Left ventricle myocardium inferior (tissue), 1 donor: ENCODE measurements around the gene PI4K2B. TPM values are rescaled to one million over a fixed set of nuclear protein-coding genes. Genes with fewer than 3 reads are reported as not detected.

Experiments used
- DNase-seq: peaks from one replicate; pipeline ENCODE4 v3.0.0-alpha.2; 2020
- H3K27ac ChIP-seq: fragments of 200-600 bp; replicated peaks from 2 replicates; pipeline ENCODE4 v1.8.0; 2021
- H3K27me3 ChIP-seq: fragments of 200-600 bp; 2 replicates; pipeline ENCODE4 v1.8.0; 2021; ENCODE audit warnings: low read depth
- H3K36me3 ChIP-seq: fragments of 200-600 bp; 2 replicates; pipeline ENCODE4 v1.8.0; 2021
- H3K4me1 ChIP-seq: fragments of 200-600 bp; 2 replicates; pipeline ENCODE4 v1.8.0; 2021
- H3K4me3 ChIP-seq: fragments of 200-600 bp; 2 replicates; pipeline ENCODE4 v1.8.0; 2021; ENCODE audit warnings: mild to moderate bottlenecking, moderate library complexity
- H3K9me3 ChIP-seq: fragments of 200-600 bp; replicated peaks from 2 replicates; pipeline ENCODE4 v1.8.0; 2021
- CTCF ChIP-seq: fragments of 200-600 bp; IDR thresholded peaks from 2 replicates; pipeline ENCODE4 v1.8.0; 2021; ENCODE audit warnings: antibody characterized with exemption, mild to moderate bottlenecking, borderline replicate concordance
- intact Hi-C: fragments of 100-400 bp; cut with micrococcal nuclease; formaldehyde crosslinking; loops from one replicate; pipeline ENCODE4 v1.11.0; 2022
- total RNA-seq: library from RNA; stranded (reverse); fragmentation: NEBNext Ultra II Directional; extraction: Animal tissue kit (Norgen Biotek cat#: 25700); gene quantifications from one replicate; pipeline ENCODE4 v1.2.1, GENCODE V29; 2021
- donor health status: DM: no; HTN: yes; CAD: no; lungs with severe emphysema.

Gene PI4K2B
- total RNA-seq, 1 donor from 2014 or later, result 2.3 TPM

GRCh38 chr4:25310066-25310802, 76.4 kb downstream of the PI4K2B start:
- DNase-seq, result no peak
- no peaks in the 10 kb centered on the region for H3K9me3 ChIP-seq
- intact Hi-C loops, result no loop called here
- H3K4me1 ChIP-seq, result peaks cover 12% of the 10 kb centered on the region
- TF ChIP-seq CTCF, result no peak
- H3K36me3 ChIP-seq, result peaks cover 6% of the 10 kb centered on the region
- no peak overlapping the region for H3K27ac ChIP-seq
- H3K27me3 ChIP-seq, result no peaks in the 10 kb centered on the region
- no peak overlapping the region for H3K4me3 ChIP-seq

- Histone ChIP-seq H3K27me3 (no peaks in the 10 kb centered on the region), H3K9me3 (no peaks in the 10 kb centered on the region), H3K27ac (no peak overlapping the region), H3K36me3 (peaks cover 11% of the 10 kb centered on the region), H3K4me1 (peaks cover 12% of the 10 kb centered on the region), H3K4me3 (no peak overlapping the region)
- TF ChIP-seq CTCF, result no peak
- no peak for DNase-seq
- intact Hi-C loops, result no loop called here
Measured at GRCh38 chr4:25310803-25311166, 77.0 kb downstream of the PI4K2B start.

DNA sequence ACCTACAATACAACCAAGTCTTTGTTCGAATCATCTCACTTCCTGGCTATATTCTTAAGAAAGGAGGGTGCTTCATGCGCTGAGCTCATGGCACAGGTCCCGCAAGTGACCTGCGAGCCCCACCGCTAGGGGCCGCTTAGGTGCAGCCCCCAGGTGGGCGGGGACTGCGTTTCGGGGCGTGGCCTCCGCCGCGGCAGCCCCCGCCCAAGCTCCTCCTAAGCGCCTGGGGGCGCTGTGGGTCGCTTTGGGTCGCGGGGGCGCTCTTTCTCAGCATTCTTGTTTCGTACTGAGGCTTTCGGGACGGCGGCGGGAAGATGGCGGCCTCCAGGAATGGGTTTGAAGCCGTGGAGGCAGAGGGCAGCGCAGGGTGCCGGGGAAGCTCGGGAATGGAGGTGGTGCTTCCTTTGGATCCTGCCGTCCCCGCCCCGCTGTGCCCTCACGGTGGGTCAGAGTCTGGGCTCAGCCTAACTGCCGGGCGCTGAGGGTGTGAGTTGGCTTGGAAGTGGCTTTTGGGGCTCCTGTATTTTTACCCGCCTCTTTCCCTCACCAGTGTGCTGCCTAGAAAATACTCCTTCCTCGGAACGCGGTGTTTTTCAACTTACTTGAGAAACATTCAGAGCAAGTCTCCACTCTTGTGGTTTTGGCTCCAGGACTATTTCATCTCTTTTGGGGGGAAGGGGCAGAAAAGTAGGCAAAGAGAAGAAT, 78.8 kb downstream of the PI4K2B start, which contains the start of gene ZCCHC4:
Gene ZCCHC4 (plus strand): TSS at position 279 of the 705 bp plus-strand sequence. CDS start 36 bp downstream, at position 315.
- Histone ChIP-seq H3K27me3 (no peaks in the 10 kb centered on the region), H3K4me1 (peaks cover 12% of the 10 kb centered on the region), H3K4me3 (peak within 1 kb of the TSS; percentile 80), H3K36me3 (peaks cover 19% of the 10 kb centered on the region), H3K9me3 (no peaks in the 10 kb centered on the region), H3K27ac (peak within 1 kb of the TSS; percentile 76)
- peak; percentile 95 for TF ChIP-seq CTCF
- intact Hi-C loops, result no loop called here
- peak; percentile 90 for DNase-seq

DNA sequence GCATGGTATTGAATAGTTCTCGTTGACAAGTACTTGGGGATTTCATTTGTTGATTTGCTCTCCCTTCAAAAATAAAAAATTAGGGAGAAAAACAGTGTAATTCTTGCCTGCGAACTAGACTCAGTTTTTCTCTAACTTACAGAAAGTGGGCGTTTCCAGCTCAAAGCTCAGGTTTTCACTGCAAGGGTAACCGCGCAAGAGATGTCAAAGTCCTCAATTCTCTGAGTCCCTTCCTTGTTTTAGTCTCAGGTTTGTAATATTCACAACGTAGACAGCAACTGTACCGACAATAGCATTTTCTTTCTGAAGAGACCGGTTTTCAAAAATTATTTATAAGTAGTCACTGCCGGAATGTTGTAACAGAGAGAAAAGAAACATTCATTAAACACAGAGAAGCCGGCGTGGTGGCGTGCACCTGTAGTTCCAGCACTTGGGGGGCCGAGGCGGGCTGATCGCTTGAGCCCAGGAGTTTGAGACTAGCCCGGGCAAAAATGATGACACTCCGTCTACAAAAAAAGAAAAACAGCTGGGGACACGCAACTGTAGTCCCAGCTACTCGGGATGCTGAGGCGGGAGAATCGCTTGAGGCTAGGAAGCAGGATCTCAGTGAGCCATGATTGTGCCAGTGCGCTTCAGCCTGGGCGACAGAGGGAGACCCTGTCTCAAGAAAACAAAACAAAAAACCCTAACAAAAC, 79.5 kb downstream of the PI4K2B start:
- TF ChIP-seq CTCF, result no peak
- no peaks in the 10 kb centered on the region for H3K27me3 ChIP-seq
- intact Hi-C loops, result no loop called here
- DNase-seq, result no peak
- H3K27ac ChIP-seq, result peak overlapping the region; percentile 76
- H3K36me3 ChIP-seq, result peaks cover 25% of the 10 kb centered on the region
- peak overlapping the region; percentile 80 for H3K4me3 ChIP-seq
- H3K9me3 ChIP-seq, result no peaks in the 10 kb centered on the region
- peaks cover 12% of the 10 kb centered on the region for H3K4me1 ChIP-seq

DNA sequence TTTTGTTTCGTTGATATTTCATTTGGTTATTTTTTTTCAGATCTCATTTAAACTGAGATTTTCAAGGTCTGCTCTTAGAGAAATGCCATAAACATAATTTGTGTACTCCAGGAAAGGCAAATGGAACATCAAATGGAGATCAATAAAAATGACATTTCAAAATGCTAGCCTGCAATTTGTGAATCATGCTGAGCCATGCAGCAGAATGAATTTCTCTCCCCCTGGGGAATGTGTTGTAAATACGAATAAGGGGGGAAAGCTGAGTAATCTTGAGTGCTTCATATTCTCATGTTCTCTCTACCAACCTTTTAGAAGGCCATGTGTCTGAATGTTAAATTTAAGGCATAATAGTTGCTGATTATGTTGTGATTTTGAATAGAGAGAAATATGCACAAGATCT, 86.5 kb downstream of the PI4K2B start:
- Histone ChIP-seq H3K9me3 (no peaks in the 10 kb centered on the region), H3K27ac (no peak overlapping the region), H3K36me3 (peaks cover 29% of the 10 kb centered on the region), H3K27me3 (no peaks in the 10 kb centered on the region), H3K4me1 (no peaks in the 10 kb centered on the region), H3K4me3 (no peak overlapping the region)
- DNase-seq, result no peak
- no peak for TF ChIP-seq CTCF
- intact Hi-C loops, result no loop called here
